Activated CD8-positive, alpha-beta memory T cell treated with anti-CD3 and anti-CD28 coated beads for 4 hours (primary cell): Measurements from ENCODE around the gene COQ8B.

ENCODE experiments used
- DNase-seq, 2 donors: peaks; one replicate each; pipeline ENCODE4 v3.0.0-alpha.2; 2020; ENCODE audit warnings: low read depth in 2 of 2

COQ8B gene

DNA sequence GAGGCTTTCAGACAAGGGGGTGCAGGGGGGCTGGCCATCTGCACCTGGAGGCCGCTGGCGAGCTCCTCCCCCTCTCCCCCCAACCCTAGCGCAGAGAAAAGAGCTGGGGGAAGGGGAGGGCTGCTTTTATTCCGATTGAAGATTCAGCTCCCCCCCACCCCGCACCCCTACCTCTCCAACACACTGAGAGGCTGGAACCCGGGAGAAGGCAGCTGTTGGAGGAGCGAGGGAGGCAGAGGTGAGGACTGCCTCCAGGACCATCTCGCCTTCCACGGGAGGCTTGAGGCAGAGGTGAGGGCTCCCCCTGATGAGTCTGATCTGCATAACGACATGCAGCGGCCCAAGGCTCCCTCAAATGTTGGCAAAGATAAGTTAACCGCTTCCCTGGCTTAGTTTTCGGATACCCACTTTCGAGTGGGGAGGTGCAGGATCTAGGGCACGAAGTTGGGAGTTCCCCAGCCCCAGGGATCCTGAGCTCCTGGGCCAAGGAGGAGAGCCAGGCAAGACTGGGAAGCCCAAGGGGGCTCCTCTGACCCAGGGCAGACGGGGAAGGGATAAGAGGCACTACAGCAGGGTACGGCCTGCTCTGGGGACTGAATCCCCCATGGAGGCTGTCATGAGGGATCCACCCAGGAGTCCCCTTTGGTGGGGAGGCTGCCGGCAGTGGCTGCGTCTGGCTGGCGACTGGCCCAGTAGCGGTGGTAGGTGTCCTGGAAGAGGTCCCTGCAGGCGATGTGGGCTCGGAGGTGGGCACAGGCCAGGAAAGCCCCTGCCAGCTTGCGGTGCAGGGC is 25.1 kb downstream of the COQ8B start:
- no peak for DNase-seq

DNA sequence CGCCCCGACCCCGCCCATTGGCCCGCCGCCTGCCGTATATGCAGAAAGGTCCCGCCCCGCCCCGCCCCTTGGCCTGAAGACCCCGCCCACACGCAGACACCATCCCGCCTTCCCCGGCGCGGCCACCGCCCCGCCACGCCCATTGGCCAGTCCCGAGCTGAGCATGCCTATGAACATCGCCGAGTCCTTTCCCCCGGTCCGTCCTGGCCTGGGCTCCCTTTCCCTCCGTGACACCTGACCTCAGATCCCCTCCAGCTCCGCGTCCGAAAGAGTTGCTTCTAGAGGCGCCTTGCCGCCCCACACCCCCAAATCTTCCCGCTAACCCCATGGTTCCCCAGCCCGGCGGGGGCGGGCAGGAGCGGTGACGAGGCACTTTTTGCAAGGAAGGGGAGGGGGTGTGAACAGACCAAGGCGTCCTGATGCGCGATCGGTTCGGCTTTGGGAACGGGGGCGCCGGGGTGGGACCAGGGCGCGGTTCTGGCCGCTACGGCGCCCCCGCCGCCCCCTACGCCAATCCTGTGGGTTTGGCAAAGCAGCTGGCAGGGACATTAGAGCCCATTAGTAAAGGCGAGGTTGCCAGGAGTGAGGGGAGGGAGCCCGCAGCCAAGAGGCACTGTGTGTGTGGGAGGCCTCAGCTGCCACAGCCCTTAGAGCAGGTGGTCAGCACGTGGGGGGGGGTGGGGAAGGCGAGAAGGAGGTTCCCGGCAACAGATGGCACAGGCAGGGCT is 25.8 kb downstream of the COQ8B start:
- DNase-seq = peak; percentile 76 to 78

- DNase-seq = no peak
These were observed 26.5 kb downstream of the COQ8B start, which contains the start of gene NUMBL for GRCh38 chr19:40690050-40690692. Gene NUMBL, minus strand, starts transcription at chr19:40690651. Its CDS starts 168 bp downstream, at chr19:40690483.

DNA sequence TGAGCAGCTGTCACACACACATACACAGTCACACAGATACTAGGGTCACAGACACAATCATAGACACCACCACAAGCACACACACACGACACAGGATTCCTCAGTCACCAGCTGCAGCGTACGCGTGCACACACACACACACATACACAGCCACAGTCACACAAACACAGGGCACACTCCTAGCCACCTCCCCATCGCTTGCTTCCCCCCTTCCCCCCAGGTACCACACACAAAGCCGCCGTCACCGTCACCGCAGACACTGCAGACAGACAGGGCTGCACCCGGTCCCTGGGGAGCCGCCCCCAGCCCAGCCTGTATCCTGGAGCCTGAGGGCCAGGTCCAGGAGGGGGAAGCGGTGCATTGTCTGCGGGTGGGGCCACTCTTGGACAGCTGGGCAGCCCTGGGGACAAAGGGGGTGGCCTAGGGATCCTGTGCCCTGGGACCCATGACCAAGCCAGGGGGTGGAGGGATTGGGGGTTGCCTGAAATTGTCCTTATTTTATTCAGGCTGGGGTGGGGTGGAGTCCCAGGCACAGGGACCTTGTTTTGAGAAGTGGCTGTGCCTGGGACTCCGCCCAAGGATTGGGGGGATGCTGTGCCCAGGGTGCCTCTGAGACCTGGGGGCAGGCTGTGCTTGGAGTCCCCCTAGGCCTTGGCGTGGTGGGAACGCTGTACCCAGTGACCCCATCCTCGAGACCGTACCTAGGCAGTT is 27.2 kb downstream of the COQ8B start:
- DNase-seq = no peak

- no peak for DNase-seq
These were observed 27.7 kb downstream of the COQ8B start for GRCh38 chr19:40688987-40689338.

DNA sequence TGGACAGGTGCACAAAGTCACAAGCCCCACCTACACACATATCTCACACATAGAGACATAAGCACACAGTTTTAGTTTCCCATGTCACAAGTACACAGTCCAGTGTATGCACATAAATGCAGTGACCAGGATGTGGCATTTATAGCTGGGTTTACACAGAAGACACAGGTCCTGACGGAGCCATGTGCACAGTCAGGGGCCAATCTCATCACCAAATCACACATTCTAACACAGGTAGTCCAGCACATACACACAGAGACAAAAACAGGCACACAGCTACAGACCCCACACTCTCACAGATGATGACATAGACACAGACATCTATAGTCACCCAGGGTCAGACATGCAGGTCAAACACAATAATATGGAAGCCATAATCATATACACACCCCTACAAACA is 28.4 kb downstream of the COQ8B start:
- no peak for DNase-seq

DNA sequence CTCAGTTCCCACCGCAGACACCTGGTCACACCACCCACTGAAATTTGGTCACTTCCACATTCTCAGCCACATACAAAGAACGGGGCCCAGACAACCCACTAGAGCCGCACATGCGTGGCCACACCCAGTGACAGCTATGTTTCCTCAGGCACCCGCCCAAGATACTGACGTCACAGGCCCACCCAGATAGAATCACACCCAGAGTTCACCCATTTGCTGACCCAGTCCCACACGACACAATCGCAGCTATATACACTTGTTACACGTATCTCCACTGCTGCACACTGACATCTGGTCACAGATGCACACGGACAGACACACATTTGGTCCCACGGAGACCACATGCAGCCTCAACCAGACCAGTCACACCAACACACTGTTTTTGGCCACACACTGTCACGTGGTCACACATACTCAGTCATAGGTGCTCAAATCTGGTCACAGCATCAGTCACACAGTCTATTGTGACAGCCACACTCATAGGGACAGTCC is 29.1 kb downstream of the COQ8B start:
- DNase-seq = no peak

DNA sequence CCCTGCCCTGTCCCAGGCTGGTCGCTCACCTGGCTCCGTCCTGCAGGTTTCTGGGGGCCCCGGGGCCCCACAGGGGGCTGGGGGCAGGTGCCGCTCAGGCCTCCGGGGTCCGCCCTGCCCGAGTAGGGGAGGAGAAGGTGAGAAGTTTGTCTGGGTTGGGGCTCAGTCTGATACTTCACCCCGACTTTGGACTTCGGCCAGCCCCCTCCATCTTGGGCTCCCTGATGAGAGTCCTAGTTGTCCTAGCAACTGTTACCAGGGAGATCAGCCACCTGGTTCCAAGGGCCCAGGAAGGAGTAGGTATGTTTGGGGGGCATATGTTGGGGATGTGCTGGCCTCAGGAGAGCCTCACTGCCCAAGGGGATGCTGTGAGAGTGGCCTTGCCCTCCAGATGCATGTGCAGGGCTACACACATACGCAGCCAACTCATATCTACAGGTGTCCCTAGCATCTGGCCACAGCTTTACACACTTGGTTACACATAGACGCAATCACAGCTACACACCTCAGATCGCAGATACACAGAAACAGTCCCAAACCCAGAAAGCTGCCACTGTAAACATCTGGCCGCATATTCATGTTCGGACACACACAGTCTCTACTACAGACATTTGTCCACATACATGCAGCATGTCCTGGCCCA is 29.7 kb downstream of the COQ8B start:
- no peak for DNase-seq

DNA sequence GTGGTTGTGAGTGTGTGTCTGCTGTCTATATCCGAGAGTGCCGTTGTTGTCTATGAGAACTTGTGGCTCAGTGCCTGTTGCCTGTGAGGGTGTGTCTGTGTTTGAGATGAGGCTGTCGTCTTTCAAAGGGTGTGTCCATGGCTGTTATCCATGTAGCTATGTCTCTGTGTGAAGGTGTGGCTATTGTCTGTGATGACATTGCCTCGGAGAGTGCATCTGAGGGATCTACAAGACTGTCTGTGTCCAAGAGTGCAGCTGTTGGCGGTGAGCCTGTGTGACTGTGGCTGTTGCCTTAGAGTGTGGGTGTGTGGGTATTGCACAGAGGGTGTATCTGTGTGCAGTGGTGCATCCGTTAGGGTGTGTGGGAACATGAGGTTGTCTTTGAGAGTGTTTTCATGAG is 31.1 kb downstream of the COQ8B start:
- DNase-seq = no peak

DNA sequence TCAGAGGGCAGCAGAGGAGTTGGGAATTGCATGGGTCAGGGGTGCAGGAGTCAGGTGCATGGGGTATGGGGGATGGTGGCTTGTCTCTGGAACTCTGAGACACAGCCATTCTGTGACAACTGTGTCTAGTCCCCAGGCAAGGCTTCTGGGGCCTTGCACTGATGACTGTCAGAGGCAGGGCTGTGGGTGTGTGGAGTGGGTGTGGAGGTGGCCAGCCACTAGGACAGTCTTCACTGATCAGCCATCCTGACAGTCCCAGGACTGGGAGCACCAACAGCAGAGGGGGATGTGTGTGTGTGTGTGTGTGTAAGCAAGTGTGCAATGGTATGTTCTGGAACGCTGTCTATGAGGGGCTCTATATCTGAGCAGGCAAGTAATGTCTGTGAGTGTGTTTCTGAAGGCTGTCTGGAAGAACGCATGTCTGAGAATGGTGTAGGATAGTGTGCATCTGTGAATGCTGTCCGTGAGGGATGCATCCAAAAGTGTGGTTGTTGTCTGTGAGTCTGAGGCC is 31.6 kb downstream of the COQ8B start:
- DNase-seq = no peak

DNA sequence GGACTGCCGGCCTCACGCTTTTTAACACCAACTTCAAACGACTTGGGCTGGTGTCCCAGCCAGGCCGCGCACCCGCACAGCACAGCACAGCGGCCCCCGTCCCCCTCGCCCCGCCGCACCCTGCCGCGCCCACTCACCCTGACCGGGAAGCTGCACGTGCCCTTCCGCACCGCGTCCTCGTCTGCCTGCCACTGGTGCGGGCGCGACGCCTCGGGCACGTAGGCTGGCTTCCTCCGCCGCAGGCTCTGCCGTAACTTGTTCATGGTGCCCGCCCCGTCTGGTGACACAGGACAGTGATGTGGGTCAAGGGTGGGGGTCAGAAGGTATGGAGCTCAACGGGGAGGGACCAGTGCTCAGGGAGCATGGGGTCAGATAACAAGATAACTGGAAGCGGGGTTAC is 32.4 kb downstream of the COQ8B start:
- DNase-seq = no peak

DNA sequence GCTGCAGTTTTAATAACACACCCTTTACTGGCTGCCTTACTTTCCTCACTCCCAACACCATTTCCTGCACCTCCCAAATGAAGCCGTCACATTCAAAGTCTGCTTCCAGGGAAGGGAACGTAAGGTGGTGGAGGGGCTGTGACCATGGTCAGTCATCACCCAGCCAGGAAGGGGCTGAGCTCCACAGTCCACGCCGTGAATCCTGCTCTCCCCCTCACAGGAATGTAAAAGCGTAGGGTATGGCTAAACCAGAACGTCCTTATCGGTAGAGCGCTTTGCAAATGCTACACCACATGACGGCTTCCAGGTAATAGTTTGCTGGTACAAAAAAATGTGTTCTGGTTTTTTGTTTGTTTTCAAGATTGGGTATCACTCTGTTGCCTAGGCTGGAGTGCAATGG is 33.2 kb downstream of the COQ8B start:
- no peak for DNase-seq

DNA sequence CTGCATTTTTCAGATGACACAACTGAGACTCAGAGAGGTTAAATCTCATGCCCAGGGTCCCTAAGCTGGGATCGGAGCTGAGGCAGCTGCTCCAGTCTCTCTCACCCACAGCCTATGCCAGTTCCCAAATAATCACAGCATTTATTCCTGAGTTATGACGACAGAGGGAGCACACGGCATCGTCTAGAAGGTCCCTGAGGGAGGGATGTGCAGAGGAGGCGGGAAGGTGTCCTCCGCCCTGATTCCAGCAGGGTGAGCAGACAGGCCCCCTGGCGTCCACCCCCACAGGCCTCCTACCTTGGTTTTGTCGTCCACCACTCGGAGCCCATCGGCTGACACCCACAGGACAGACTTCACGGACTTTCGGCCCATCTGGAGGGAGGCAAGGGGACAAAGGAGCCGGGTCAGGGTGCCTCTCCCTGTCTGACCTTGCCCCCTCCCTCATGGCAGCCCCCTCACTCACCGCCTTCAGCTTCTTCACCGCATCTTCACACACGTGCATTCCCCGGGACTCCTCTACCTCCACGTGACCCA is 34.2 kb downstream of the COQ8B start:
- no peak for DNase-seq

DNA sequence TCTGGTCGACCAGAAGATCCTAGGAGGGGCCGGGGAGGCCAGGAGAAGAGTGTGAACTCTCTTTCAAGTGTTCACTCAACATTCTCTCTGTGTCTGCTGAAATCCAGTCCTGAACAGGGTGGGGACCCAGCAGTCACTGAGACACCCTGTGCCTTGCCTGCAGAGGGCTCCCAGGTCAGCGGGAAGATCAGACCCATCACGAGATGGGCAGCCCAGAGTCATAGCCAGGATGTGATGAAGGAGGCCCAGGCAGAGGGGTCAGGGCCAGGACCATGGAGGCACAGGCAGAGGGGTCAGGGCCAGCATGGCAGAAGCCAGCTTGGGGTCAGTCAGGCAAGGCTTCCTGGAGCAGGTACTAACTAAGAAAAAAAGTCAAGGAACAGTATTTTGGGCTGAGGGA is 35.6 kb downstream of the COQ8B start:
- DNase-seq = no peak

GRCh38 chr19:40677156-40677555 is 39.5 kb downstream of the COQ8B start:
- DNase-seq = no peak

DNA sequence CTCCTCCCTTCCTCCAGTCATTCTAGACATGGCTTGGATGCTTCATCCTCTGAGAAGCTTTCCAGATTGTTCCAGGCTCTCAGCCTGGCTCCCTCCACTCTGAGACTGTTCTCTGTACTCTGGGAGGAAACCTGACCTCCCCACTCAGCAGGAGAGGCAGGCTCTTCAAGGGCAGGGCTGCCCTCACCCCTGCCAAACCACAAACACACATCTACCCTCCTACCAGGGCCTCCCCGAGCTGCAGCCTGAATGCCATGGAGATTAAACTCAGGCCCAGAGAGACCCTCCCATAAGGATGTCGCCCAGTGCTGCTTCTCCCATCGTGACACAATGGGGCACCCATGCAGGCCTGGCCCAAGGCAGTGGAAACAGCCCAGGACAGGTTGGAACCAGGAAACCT is 42.4 kb downstream of the COQ8B start:
- no peak for DNase-seq

DNA sequence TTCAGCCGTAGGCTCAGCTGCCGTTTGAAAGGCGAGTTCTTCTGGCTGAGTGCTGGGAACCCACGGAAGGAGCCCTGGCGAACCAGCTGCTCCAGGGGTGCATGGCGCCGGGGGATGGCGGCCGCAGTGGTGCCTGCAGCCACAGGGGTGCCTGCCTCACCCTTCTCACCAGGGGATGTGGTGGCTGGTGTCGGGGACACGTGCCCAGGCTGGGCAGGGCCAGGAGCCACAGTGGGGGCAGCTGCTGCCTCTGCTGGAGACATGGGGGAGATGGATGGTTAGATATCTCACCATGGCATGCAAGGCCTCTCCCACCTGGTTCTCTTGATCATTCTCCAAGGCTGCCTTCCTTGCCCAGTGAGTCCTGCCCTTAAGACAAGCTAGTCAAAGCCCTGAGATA is 43.3 kb downstream of the COQ8B start:
- no peak for DNase-seq

DNA sequence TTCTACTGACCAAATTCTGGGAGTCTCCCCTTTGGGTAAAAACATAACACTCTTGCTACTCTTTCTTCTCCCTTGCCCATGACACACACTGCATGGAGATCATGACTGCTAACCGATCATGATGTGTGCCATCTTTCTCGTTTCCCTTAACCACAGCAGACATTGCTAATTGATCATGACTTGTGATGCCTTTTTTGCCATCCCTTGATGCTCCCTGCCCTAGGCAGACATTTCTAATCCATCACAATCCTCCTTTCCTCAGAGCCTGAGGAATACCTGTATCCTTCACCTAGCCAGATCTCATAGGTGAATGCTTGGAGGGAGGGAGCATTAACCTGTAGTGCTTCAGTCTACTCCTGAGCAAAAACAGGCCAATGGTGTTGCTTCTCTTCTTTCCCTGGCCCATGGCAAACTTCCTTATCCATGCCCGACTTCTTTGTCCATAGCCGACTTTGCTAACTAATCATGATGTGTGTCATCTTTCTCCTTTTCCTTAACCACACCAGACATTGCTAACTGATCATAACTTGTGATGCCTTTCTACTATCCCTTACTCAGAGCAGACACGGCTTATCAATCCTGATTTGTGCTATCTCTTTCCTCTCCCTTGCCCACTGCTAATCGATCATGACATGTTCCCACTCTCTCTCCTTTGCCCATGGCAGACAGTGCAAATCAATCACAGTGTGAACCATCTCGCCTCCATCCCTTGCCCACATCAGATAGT is 44.0 kb downstream of the COQ8B start:
- DNase-seq = no peak

- no peak for DNase-seq
These were observed 44.6 kb downstream of the COQ8B start for GRCh38 chr19:40672038-40672437.

DNA sequence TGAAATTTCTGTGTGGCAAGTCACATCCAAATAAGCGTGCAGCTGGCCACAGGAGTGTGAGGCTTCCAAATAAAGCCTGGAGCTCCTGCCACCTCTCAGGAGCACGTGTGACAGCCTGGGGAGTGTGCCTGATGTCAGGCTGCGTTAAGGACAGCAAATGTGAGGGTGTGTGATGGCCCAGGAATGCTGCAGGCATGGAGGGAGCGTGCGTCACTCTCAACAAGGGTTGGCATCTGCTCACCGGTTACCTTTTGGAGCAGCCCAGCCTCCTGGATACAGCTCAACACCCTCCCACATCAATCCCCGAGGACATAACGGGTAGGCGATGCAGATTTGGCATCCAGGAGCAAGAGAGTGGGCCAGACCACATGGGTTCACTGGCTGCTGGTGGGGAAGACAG is 45.3 kb downstream of the COQ8B start:
- no peak for DNase-seq
